HCT116 (cell line): ENCODE measurements around the gene CSK.

ENCODE experiments used
- MAX ChIP-seq: IDR thresholded peaks from 2 replicates; pipeline ENCODE4 v1.6.1; 2012
- POLR2A ChIP-seq: IDR thresholded peaks from 2 replicates; pipeline ENCODE4 v1.7.0; 2011; ENCODE audit warnings: borderline replicate concordance; ENCODE audit not compliant: insufficient read depth, insufficient read length; ENCODE audit errors: extremely low read depth
- TF ChIP-seq, protein P1 (sequence below), 3 experiments: fragments of 200-600 bp in 1 of 3; sonication (generic) in 1 of 3; IDR thresholded peaks in 2 of 3; conservative IDR thresholded peaks in 1 of 3; 2 replicates each; pipeline ENCODE4 v1.5.1; 2012 to 2017; ENCODE audit warnings: low read depth in 2 of 3, low read length in 2 of 3, antibody characterized with exemption in 1 of 3, borderline replicate concordance in 1 of 3, control low read depth in 1 of 3, mild to moderate bottlenecking in 1 of 3, mixed read lengths in 1 of 3, mixed run types in 1 of 3, moderate library complexity in 1 of 3; ENCODE audit not compliant: insufficient read depth in 1 of 3

DNA sequence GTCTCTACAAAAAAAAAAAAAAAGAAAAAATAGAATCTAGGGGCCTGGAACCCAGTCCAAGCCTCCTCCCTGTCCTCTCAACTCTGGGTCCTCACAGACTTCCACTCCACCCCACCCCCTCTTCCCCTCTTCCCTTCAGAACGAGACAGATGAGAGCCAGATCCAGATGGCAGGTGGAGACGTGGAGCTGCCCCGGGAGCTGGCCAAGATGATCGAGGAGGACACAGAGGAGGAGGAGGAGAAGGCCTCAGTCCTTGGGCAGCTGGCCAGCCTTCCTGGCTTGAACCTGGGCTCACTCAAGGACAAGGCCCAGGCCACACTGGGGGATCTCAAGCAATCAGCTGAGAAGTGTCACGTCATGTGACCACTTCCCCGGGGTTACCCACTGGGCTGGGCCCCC, 48.1 kb downstream of the CSK start:
- no peak for TF ChIP-seq MAX
- no peak for TF ChIP-seq POLR2A
- TF ChIP-seq, protein P1, sequence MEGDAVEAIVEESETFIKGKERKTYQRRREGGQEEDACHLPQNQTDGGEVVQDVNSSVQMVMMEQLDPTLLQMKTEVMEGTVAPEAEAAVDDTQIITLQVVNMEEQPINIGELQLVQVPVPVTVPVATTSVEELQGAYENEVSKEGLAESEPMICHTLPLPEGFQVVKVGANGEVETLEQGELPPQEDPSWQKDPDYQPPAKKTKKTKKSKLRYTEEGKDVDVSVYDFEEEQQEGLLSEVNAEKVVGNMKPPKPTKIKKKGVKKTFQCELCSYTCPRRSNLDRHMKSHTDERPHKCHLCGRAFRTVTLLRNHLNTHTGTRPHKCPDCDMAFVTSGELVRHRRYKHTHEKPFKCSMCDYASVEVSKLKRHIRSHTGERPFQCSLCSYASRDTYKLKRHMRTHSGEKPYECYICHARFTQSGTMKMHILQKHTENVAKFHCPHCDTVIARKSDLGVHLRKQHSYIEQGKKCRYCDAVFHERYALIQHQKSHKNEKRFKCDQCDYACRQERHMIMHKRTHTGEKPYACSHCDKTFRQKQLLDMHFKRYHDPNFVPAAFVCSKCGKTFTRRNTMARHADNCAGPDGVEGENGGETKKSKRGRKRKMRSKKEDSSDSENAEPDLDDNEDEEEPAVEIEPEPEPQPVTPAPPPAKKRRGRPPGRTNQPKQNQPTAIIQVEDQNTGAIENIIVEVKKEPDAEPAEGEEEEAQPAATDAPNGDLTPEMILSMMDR (IDR thresholded peaks at IDR 0.05 in 2 of 3, conservative IDR thresholded peaks at IDR 0.05 in 1 of 3; ENCODE audit: borderline replicate concordance in 1 of 3, insufficient read depth in 1 of 3, low read depth in 2 of 3, low read length in 2 of 3) = no peak
